ENCODE data around the gene VWA8. TPM values are rescaled to one million over a fixed set of nuclear protein-coding genes. Genes with fewer than 3 reads are reported as not detected.
"Not testable (repeated sequence)": the region's sequence is repeated elsewhere in the genome, so short reads cannot be mapped to it uniquely, and the experiment has no call there.

VWA8 gene
- total and polyA plus RNA-seq, 7 donors: 3.0 to 37.5 (median 24.7) TPM

- WGBS, 2 donors: 85 to 88% methylated on average over 14 of the region's 14 CpGs
- Histone ChIP-seq H3K27me3 (no peaks in the 10 kb centered on the region), H3K27ac (peak overlapping the region; percentile 64 to 74 (median 68)), H3K36me3 (no peaks in the 10 kb centered on the region), H3K4me1 (peaks cover 0 to 9% (median 8%) of the 10 kb centered on the region in 4 donors), H3K9me3 (no peaks in the 10 kb centered on the region), H3K4me3 (no peak overlapping the region)
- intact Hi-C loops (cut with DNase I): loop anchor here (5.0 kb wide), 1 partner anchor 89 kb away; the partner anchor contains the start of gene RGCC
- TF ChIP-seq EP300 (IDR thresholded peaks at IDR 0.05) (no peak), CTCF (IDR thresholded peaks at IDR 0.05) (no peak), POLR2AphosphoS5 (IDR thresholded peaks at IDR 0.05) (no peak), POLR2A (IDR thresholded peaks at IDR 0.05) (no peak)
- DNase-seq: no peak
Measured at GRCh38 chr13:41546372-41547190, 414.3 kb downstream of the VWA8 start.

DNA sequence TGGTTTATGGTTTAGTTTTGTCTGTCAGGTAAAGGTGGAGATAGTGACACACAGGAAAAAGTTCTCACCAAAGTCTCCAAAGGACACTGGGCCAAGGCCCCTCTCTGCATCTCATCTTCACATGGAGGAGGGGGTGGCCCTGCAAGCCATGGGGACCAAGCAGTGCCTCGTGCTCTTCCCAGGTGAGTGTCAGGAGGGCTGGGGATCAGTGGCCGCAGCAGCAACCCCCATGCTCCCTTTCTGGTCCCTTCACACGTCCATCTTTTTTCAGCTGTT is 415.5 kb downstream of the VWA8 start:
- no peak for TF ChIP-seq EP300 (IDR thresholded peaks at IDR 0.05)
- TF ChIP-seq POLR2A (IDR thresholded peaks at IDR 0.05): no peak
- TF ChIP-seq POLR2AphosphoS5 (IDR thresholded peaks at IDR 0.05): no peak
- TF ChIP-seq CTCF (IDR thresholded peaks at IDR 0.05): no peak
- Histone ChIP-seq H3K36me3 (no peaks in the 10 kb centered on the region), H3K9me3 (no peaks in the 10 kb centered on the region), H3K27ac (no peak overlapping the region), H3K27me3 (no peaks in the 10 kb centered on the region), H3K4me1 (peaks cover 0 to 9% (median 8%) of the 10 kb centered on the region in 4 donors), H3K4me3 (no peak overlapping the region)
- no peak for DNase-seq
- WGBS, 2 donors: 63 to 64% methylated on average over 3 of the region's 3 CpGs
- intact Hi-C loops (cut with DNase I): loop anchor here (5.0 kb wide), 1 partner anchor 88 kb away; the partner anchor contains the start of gene RGCC

GRCh38 chr13:41543664-41544300 is 417.1 kb downstream of the VWA8 start:
- Histone ChIP-seq H3K4me3 (no peak overlapping the region), H3K27ac (no peak overlapping the region), H3K9me3 (no peaks in the 10 kb centered on the region), H3K27me3 (no peaks in the 10 kb centered on the region), H3K36me3 (no peaks in the 10 kb centered on the region), H3K4me1 (peaks cover 0 to 9% (median 8%) of the 10 kb centered on the region in 4 donors)
- 97% methylated on average over 7 of the region's 7 CpGs for WGBS, 2 donors
- TF ChIP-seq POLR2AphosphoS5 (IDR thresholded peaks at IDR 0.05) (no peak), CTCF (IDR thresholded peaks at IDR 0.05) (no peak), EP300 (IDR thresholded peaks at IDR 0.05) (no peak), POLR2A (IDR thresholded peaks at IDR 0.05) (no peak)
- intact Hi-C loops (cut with DNase I): no loop called here
- no peak for DNase-seq

GRCh38 chr13:41542799-41543198 is 418.1 kb downstream of the VWA8 start:
- H3K9me3 ChIP-seq; H3K4me1 ChIP-seq; intact Hi-C loops (cut with DNase I); H3K27me3 ChIP-seq; DNase-seq; H3K36me3 ChIP-seq; H3K27ac ChIP-seq; H3K4me3 ChIP-seq: not testable (repeated sequence)
- WGBS, 2 donors: 87 to 95% methylated on average over 3 of the region's 3 CpGs

DNA sequence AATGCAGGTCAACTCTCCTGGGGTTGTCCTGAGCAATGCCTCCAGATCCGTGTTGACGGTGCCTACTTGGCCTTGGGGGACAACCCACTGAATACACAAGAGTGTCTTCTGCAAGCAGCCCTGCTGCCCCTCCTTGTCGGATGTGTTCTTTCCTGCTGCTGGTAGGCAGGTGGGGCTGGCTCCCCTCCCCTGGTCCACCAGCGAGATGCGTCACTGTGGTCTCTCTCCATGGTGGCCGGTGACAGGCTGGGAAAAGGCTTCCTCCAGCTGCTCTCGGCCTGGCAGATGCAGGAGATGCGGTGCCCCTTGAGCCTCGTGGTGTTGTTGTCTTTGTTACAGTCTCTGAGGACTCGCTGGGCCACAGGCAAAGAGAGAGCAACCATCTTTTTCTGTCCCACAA is 418.6 kb downstream of the VWA8 start:
- 87 to 96% methylated on average over 10 of the region's 10 CpGs for WGBS, 2 donors
- TF ChIP-seq POLR2AphosphoS5 (IDR thresholded peaks at IDR 0.05) (no peak), EP300 (IDR thresholded peaks at IDR 0.05) (no peak), POLR2A (IDR thresholded peaks at IDR 0.05) (no peak), CTCF (IDR thresholded peaks at IDR 0.05) (no peak)
- Histone ChIP-seq H3K27me3 (no peaks in the 10 kb centered on the region), H3K4me1 (peaks cover 0 to 8% (median 6%) of the 10 kb centered on the region in 4 donors), H3K4me3 (no peak overlapping the region), H3K27ac (no peak overlapping the region), H3K9me3 (no peaks in the 10 kb centered on the region), H3K36me3 (no peaks in the 10 kb centered on the region)
- intact Hi-C loops (cut with DNase I): no loop called here
- no peak for DNase-seq
